Measurements from ENCODE around the gene LTBP3. TPM values are rescaled to one million over a fixed set of nuclear protein-coding genes. Genes with fewer than 3 reads are reported as not detected.

LTBP3 gene
- total and polyA plus RNA-seq, 9 of the 15 experiments (the other 6 are each of a cell fraction or from before 2014, with no cell fraction given) = 0.06 to 20.5 (median 4.8) TPM

DNA sequence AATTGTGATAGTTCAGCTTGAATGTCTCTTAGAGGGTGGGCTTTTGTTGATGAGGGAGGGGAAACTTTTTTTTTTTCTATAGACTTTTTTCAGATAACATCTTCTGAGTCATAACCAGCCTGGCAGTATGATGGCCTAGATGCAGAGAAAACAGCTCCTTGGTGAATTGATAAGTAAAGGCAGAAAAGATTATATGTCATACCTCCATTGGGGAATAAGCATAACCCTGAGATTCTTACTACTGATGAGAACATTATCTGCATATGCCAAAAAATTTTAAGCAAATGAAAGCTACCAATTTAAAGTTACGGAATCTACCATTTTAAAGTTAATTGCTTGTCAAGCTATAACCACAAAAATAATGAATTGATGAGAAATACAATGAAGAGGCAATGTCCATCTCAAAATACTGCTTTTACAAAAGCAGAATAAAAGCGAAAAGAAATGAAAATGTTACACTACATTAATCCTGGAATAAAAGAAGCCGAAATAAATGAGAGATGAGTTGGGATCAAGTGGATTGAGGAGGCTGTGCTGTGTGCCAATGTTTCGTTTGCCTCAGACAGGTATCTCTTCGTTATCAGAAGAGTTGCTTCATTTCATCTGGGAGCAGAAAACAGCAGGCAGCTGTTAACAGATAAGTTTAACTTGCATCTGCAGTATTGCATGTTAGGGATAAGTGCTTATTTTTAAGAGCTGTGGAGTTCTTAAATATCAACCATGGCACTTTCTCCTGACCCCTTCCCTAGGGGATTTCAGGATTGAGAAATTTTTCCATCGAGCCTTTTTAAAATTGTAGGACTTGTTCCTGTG, 55.4 kb downstream of the LTBP3 start (continued):
- TF ChIP-seq, protein P1, sequence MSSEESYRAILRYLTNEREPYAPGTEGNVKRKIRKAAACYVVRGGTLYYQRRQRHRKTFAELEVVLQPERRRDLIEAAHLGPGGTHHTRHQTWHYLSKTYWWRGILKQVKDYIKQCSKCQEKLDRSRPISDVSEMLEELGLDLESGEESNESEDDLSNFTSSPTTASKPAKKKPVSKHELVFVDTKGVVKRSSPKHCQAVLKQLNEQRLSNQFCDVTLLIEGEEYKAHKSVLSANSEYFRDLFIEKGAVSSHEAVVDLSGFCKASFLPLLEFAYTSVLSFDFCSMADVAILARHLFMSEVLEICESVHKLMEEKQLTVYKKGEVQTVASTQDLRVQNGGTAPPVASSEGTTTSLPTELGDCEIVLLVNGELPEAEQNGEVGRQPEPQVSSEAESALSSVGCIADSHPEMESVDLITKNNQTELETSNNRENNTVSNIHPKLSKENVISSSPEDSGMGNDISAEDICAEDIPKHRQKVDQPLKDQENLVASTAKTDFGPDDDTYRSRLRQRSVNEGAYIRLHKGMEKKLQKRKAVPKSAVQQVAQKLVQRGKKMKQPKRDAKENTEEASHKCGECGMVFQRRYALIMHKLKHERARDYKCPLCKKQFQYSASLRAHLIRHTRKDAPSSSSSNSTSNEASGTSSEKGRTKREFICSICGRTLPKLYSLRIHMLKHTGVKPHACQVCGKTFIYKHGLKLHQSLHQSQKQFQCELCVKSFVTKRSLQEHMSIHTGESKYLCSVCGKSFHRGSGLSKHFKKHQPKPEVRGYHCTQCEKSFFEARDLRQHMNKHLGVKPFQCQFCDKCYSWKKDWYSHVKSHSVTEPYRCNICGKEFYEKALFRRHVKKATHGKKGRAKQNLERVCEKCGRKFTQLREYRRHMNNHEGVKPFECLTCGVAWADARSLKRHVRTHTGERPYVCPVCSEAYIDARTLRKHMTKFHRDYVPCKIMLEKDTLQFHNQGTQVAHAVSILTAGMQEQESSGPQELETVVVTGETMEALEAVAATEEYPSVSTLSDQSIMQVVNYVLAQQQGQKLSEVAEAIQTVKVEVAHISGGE (CRISPR knock-in tag; IDR thresholded peaks at IDR 0.05) = peak in 1 of 3 experiments; percentile 25; a peak in 1 of 6 replicates
- TF ChIP-seq SRF (CRISPR knock-in tag; IDR thresholded peaks at IDR 0.05) (peak; percentile 0 to 75; a peak in 2 of 4 replicates), ZNF224 (CRISPR knock-in tag; IDR thresholded peaks at IDR 0.05) (no peak; the same call in 1 of the 2 replicates), ZFX (CRISPR knock-in tag; IDR thresholded peaks at IDR 0.05) (peak; percentile 19; the same call in 1 of the 2 replicates), CBX3 (IDR thresholded peaks at IDR 0.05; ENCODE audit: borderline replicate concordance in 1 of 2, low read length in 2 of 2) (0 out of 3 replicates have a peak, but pooled peaks of 1 of the 2 experiments have one; percentile 43), ZNF354B (CRISPR knock-in tag; IDR thresholded peaks at IDR 0.05) (peak; percentile 48; the same call in 1 of the 2 replicates), ERF (CRISPR knock-in tag; IDR thresholded peaks at IDR 0.05) (peak; percentile 96), GABPB1 (CRISPR knock-in tag; IDR thresholded peaks at IDR 0.05) (peak; percentile 51; the same call in 1 of the 2 replicates), SP1 (CRISPR knock-in tag; IDR thresholded peaks at IDR 0.05) (peak; percentile 60; the same call in 1 of the 2 replicates), MECOM (CRISPR knock-in tag; IDR thresholded peaks at IDR 0.05) (no peak; the same call in 1 of the 2 replicates), ZNF165 (CRISPR knock-in tag; IDR thresholded peaks at IDR 0.05; ENCODE audit: borderline replicate concordance) (no peak), NFXL1 (CRISPR knock-in tag; IDR thresholded peaks at IDR 0.05) (peak; percentile 70; the same call in 1 of the 2 replicates), ZNF696 (CRISPR knock-in tag; conservative IDR thresholded peaks at IDR 0.05) (0 out of 2 replicates have a peak, but pooled peaks have one; percentile 83), BRD4 (IDR thresholded peaks at IDR 0.05) (peak; percentile 79), ZNF143 (CRISPR knock-in tag; IDR thresholded peaks at IDR 0.05) (no peak)
- TF ChIP-seq, protein P2, sequence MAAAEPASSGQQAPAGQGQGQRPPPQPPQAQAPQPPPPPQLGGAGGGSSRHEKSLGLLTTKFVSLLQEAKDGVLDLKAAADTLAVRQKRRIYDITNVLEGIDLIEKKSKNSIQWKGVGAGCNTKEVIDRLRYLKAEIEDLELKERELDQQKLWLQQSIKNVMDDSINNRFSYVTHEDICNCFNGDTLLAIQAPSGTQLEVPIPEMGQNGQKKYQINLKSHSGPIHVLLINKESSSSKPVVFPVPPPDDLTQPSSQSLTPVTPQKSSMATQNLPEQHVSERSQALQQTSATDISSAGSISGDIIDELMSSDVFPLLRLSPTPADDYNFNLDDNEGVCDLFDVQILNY (CRISPR knock-in tag; IDR thresholded peaks at IDR 0.05) = peak; percentile 98
- TF ChIP-seq, protein P3, sequence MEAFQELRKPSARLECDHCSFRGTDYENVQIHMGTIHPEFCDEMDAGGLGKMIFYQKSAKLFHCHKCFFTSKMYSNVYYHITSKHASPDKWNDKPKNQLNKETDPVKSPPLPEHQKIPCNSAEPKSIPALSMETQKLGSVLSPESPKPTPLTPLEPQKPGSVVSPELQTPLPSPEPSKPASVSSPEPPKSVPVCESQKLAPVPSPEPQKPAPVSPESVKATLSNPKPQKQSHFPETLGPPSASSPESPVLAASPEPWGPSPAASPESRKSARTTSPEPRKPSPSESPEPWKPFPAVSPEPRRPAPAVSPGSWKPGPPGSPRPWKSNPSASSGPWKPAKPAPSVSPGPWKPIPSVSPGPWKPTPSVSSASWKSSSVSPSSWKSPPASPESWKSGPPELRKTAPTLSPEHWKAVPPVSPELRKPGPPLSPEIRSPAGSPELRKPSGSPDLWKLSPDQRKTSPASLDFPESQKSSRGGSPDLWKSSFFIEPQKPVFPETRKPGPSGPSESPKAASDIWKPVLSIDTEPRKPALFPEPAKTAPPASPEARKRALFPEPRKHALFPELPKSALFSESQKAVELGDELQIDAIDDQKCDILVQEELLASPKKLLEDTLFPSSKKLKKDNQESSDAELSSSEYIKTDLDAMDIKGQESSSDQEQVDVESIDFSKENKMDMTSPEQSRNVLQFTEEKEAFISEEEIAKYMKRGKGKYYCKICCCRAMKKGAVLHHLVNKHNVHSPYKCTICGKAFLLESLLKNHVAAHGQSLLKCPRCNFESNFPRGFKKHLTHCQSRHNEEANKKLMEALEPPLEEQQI (IDR thresholded peaks at IDR 0.05) = no peak
- TF ChIP-seq, protein P4, sequence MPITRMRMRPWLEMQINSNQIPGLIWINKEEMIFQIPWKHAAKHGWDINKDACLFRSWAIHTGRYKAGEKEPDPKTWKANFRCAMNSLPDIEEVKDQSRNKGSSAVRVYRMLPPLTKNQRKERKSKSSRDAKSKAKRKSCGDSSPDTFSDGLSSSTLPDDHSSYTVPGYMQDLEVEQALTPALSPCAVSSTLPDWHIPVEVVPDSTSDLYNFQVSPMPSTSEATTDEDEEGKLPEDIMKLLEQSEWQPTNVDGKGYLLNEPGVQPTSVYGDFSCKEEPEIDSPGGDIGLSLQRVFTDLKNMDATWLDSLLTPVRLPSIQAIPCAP (CRISPR knock-in tag; IDR thresholded peaks at IDR 0.05; ENCODE audit: borderline replicate concordance) = no peak
